Measurements from ENCODE around the gene RRP1. TPM values are rescaled to one million over a fixed set of nuclear protein-coding genes. Genes with fewer than 3 reads are reported as not detected.

Gene RRP1
- total and polyA plus RNA-seq, 4 donors = 4.4 to 18.1 (median 17.7) TPM

DNA sequence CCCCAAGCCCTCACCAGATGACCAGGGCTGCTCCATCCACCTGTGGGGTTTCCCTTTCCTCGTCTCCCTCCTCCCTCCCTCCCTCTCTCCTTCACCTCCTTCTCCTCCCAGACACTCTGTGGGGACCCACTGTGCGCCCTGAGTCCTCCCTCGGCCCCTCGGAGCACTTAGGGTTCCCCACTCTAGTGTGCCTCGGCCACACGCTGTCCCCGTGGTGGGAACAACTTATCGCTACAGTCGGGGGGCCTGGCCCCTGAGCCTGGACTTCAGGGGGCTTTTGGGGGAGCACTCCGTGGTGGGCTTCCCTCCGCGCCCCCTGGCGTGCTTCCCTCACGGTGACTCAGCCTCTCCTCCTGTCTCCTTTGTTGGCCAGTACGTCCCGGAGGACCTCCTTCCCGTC is 40.8 kb upstream of the RRP1 start:
- DNase-seq = no peak
- ATAC-seq (ENCODE audit: low FRiP score) = no peak
- H3K27ac ChIP-seq (ENCODE audit: low read depth in 1 of 2, low read length in 2 of 2) = no peak overlapping the region
- no peaks in the 10 kb centered on the region for H3K9me3 ChIP-seq (ENCODE audit: control insufficient read depth, low read length)
- intact Hi-C loops (cut with DNase I) = no loop called here
- peaks cover 2 to 5% of the 10 kb centered on the region in 2 donors for H3K36me3 ChIP-seq (ENCODE audit: control insufficient read depth in 1 of 2, insufficient read depth in 2 of 2, low read length in 1 of 2)
- 90 to 94% methylated on average over 17 of the region's 17 CpGs for WGBS, 2 donors
- no peaks in the 10 kb centered on the region for H3K27me3 ChIP-seq (ENCODE audit: control insufficient read depth in 1 of 2, insufficient read depth in 2 of 2, low read length in 1 of 2)
- no peaks in the 10 kb centered on the region for H3K4me1 ChIP-seq (ENCODE audit: control insufficient read depth in 1 of 2, insufficient read depth in 2 of 2, low read length in 2 of 2)
- H3K4me3 ChIP-seq (ENCODE audit: low read length in 2 of 2) = no peak overlapping the region

DNA sequence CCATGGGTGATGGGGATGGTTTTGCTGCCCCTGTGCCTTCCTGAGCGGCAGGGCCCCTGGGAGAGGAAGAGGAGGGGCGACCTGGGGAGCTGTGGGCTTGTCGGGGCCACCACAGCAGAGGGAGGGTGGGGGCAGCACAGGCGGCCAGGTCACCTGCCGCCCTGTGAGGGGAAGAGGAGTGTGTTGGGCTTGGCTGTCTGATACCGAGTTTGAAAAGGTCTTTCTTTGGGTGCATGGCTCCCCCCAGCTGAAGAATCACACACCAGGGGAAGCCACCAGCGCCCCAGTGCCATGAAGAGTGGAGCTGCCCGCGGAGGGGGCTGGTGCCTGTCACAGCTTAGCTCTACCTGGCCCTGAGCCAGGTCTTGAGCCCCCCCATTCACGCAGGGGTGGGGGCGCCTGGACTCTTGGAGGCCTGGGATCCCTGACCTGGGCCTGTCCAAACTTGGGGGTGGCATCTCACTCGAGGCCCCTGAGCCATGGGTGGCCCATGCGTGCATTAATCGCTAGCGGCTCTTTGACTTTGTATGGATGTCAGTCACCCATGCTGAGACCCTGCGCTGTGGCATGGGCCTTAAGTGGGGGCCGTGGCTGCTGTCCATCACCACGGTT is 39.6 kb upstream of the RRP1 start:
- intact Hi-C loops (cut with DNase I) = no loop called here
- no peaks in the 10 kb centered on the region for H3K4me1 ChIP-seq (ENCODE audit: control insufficient read depth in 1 of 2, insufficient read depth in 2 of 2, low read length in 2 of 2)

DNA sequence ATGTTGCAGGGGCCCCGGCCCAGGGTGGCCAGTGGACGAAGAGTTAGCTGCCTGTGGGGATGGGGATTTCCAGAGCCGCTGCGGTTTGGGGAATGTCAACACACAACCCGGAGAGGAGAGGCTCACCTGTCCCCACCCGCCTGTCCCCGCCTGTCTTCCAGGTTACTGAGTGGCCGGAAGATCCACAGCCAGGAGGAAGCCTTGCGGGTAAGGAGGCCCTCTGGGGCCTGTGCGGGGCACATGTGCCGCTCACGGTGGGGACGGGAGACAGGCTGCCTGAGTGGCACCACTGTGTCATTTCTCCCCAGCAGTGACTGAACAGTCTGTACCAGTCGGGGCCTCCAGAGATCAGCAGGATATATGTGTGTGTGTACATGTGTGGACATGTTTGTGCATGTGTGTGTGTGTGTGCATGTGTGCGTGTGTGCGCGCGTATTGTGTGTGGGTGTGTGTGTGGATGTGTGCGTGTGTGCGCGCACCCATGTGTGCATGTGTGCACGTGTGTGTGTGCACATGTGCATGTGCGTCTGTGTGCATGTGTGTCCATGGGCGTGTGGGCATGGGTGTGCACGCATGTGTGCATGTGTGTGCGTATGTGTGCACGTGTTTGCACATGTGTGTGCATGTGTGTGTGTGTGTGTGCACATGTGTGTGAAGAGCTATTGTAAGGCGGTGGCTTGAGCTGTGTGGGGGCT is 38.9 kb upstream of the RRP1 start:
- 92 to 93% methylated on average over 28 of the region's 28 CpGs for WGBS, 2 donors

More for the DNA sequence above, 39.6 kb upstream of the RRP1 start:
- H3K9me3 ChIP-seq (ENCODE audit: control insufficient read depth, low read length) = no peaks in the 10 kb centered on the region
- WGBS, 2 donors = 82 to 87% methylated on average over 16 to 18 of the region's 18 CpGs
- no peak for ATAC-seq (ENCODE audit: low FRiP score)
- no peak overlapping the region for H3K4me3 ChIP-seq (ENCODE audit: low read length in 2 of 2)
- H3K27me3 ChIP-seq (ENCODE audit: control insufficient read depth in 1 of 2, insufficient read depth in 2 of 2, low read length in 1 of 2) = no peaks in the 10 kb centered on the region
- peaks cover 0 to 2% of the 10 kb centered on the region in 2 donors for H3K36me3 ChIP-seq (ENCODE audit: control insufficient read depth in 1 of 2, insufficient read depth in 2 of 2, low read length in 1 of 2)
- no peak overlapping the region for H3K27ac ChIP-seq (ENCODE audit: low read depth in 1 of 2, low read length in 2 of 2)
- DNase-seq = no peak

GRCh38 chr21:43751955-43752591 is 37.3 kb upstream of the RRP1 start:
- no peaks in the 10 kb centered on the region for H3K9me3 ChIP-seq (ENCODE audit: control insufficient read depth, low read length)
- H3K27me3 ChIP-seq (ENCODE audit: control insufficient read depth in 1 of 2, insufficient read depth in 2 of 2, low read length in 1 of 2) = no peaks in the 10 kb centered on the region
- DNase-seq (no peak), ATAC-seq (ENCODE audit: low FRiP score) (no peak)
- no peaks in the 10 kb centered on the region for H3K4me1 ChIP-seq (ENCODE audit: control insufficient read depth in 1 of 2, insufficient read depth in 2 of 2, low read length in 2 of 2)
- no peak overlapping the region for H3K4me3 ChIP-seq (ENCODE audit: low read length in 2 of 2)
- intact Hi-C loops (cut with DNase I) = no loop called here
- H3K36me3 ChIP-seq (ENCODE audit: control insufficient read depth in 1 of 2, insufficient read depth in 2 of 2, low read length in 1 of 2) = peaks cover 1 to 2% of the 10 kb centered on the region in 2 donors
- WGBS, 2 donors = 90% methylated on average over 31 of the region's 31 CpGs
- no peak overlapping the region for H3K27ac ChIP-seq (ENCODE audit: low read depth in 1 of 2, low read length in 2 of 2)

More for the DNA sequence above, 38.9 kb upstream of the RRP1 start:
- DNase-seq (no peak), ATAC-seq (ENCODE audit: low FRiP score) (no peak)
- Histone ChIP-seq H3K36me3 (ENCODE audit: control insufficient read depth in 1 of 2, insufficient read depth in 2 of 2, low read length in 1 of 2) (peaks cover under 1 to 2% of the 10 kb centered on the region in 2 donors), H3K4me3 (ENCODE audit: low read length in 2 of 2) (no peak overlapping the region), H3K4me1 (ENCODE audit: control insufficient read depth in 1 of 2, insufficient read depth in 2 of 2, low read length in 2 of 2) (no peaks in the 10 kb centered on the region), H3K27ac (ENCODE audit: low read depth in 1 of 2, low read length in 2 of 2) (no peak overlapping the region), H3K9me3 (ENCODE audit: control insufficient read depth, low read length) (no peaks in the 10 kb centered on the region), H3K27me3 (ENCODE audit: control insufficient read depth in 1 of 2, insufficient read depth in 2 of 2, low read length in 1 of 2) (no peaks in the 10 kb centered on the region)
- intact Hi-C loops (cut with DNase I) = no loop called here

DNA sequence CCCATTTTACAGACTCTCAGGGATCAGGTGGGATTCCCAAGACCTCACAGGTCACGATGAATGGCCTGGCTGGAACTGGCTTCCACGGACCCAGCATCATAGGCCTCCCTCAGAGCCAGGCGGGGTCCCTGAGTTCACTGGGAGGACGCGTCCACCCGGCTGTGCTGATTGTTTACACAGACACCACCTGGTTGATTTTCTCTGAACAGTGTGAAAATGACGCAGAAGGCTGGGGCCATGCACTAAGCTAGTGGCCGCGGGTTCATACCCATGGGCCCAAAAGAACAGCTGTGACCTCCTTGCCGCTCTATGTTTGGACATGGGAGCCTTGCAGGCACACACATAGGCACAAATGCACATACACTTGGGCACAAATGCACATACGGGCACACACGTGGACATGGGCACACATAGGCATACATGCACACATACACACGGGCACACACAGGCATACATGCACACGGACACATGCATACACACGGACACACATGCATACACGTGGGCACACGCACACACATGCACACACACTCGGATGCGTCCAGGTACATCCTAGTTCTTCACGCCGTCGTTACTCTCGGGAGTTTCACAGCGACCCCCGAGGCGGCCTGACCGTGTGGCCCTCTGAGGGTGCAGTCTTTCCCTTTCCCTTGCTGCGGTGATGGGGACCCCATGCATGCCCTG is 36.5 kb upstream of the RRP1 start:
- ATAC-seq (ENCODE audit: low FRiP score) (no peak), DNase-seq (no peak)
- no peak overlapping the region for H3K27ac ChIP-seq (ENCODE audit: low read depth in 1 of 2, low read length in 2 of 2)
- WGBS, 2 donors = 89 to 90% methylated on average over 28 of the region's 28 CpGs
- H3K4me1 ChIP-seq (ENCODE audit: control insufficient read depth in 1 of 2, insufficient read depth in 2 of 2, low read length in 2 of 2) = no peaks in the 10 kb centered on the region
- intact Hi-C loops (cut with DNase I) = no loop called here
- H3K9me3 ChIP-seq (ENCODE audit: control insufficient read depth, low read length) = no peaks in the 10 kb centered on the region
- H3K36me3 ChIP-seq (ENCODE audit: control insufficient read depth in 1 of 2, insufficient read depth in 2 of 2, low read length in 1 of 2) = peaks cover 1 to 2% of the 10 kb centered on the region in 2 donors
- H3K4me3 ChIP-seq (ENCODE audit: low read length in 2 of 2) = no peak overlapping the region
- H3K27me3 ChIP-seq (ENCODE audit: control insufficient read depth in 1 of 2, insufficient read depth in 2 of 2, low read length in 1 of 2) = no peaks in the 10 kb centered on the region

DNA sequence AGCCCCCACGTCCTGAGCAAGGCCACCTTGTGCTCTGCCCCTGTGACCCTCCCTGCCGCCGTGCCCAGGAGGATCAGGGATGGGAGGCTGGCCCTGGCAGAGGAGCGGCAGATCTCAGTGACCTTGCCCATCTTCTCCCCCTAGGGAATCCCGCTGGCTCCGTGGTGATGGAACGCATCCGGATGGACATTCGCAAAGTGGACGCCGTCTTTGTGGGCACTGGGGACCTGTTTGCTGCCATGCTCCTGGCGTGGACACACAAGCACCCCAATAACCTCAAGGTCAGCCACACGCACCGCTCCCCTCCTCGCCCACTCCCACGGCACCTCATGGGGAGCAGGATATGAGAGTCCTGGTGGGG is 36.0 kb upstream of the RRP1 start:
- intact Hi-C loops (cut with DNase I) = no loop called here
- WGBS, 2 donors = 94 to 96% methylated on average over 16 of the region's 16 CpGs
- no peak for DNase-seq
- Histone ChIP-seq H3K36me3 (ENCODE audit: control insufficient read depth in 1 of 2, insufficient read depth in 2 of 2, low read length in 1 of 2) (peaks cover 1% of the 10 kb centered on the region in 2 donors), H3K27me3 (ENCODE audit: control insufficient read depth in 1 of 2, insufficient read depth in 2 of 2, low read length in 1 of 2) (no peaks in the 10 kb centered on the region), H3K4me1 (ENCODE audit: control insufficient read depth in 1 of 2, insufficient read depth in 2 of 2, low read length in 2 of 2) (no peaks in the 10 kb centered on the region), H3K9me3 (ENCODE audit: control insufficient read depth, low read length) (no peaks in the 10 kb centered on the region), H3K4me3 (ENCODE audit: low read length in 2 of 2) (no peak overlapping the region), H3K27ac (ENCODE audit: low read depth in 1 of 2, low read length in 2 of 2) (no peak overlapping the region)
- no peak for ATAC-seq (ENCODE audit: low FRiP score)

DNA sequence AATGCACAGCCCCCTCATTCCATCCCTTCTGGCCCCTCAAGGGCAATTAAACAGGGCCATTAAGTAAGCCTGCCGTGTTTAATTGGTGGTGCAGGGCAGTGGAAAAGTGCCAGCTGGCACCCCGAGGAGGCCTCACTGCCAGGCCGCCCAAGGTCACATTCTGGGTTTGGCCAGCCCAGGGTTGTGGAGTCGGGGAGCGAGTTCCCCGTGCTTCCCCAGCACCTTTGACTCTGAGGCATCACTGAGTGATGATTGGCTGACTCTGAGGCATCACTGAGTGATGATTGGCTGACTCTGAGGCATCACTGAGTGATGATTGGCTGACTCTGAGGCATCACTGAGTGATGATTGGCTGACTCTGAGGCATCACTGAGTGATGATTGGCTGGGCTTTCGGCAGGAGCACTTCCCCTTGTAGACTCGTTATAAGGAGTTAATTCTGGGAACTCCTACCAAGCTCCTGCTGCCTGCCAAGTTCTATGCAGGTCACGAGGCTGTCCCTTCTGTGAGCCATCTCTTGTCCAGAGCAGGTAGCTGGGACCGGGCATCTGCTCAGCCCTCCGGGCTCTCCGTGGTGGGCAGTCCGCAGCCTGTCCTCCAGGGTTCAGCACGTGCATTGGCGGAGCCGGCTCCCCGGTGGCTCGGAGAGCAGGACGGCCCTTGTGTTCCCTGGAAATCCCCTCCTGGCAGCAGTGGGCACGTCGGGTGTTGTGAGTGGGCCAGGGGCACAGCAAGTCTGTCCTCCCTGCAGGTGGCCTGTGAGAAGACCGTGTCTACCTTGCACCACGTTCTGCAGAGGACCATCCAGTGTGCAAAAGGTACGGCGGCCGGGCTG is 34.2 kb upstream of the RRP1 start:
- intact Hi-C loops (cut with DNase I) = loop anchor here in 1 of 2 donors (5.0 kb wide), 1 partner anchor 33 kb away; no protein-coding TSS in a partner anchor
- Histone ChIP-seq H3K36me3 (ENCODE audit: control insufficient read depth in 1 of 2, insufficient read depth in 2 of 2, low read length in 1 of 2) (peaks cover 0 to 1% of the 10 kb centered on the region in 2 donors), H3K27ac (ENCODE audit: low read depth in 1 of 2, low read length in 2 of 2) (no peak overlapping the region), H3K27me3 (ENCODE audit: control insufficient read depth in 1 of 2, insufficient read depth in 2 of 2, low read length in 1 of 2) (no peaks in the 10 kb centered on the region), H3K9me3 (ENCODE audit: control insufficient read depth, low read length) (no peaks in the 10 kb centered on the region), H3K4me3 (ENCODE audit: low read length in 2 of 2) (no peak overlapping the region), H3K4me1 (ENCODE audit: control insufficient read depth in 1 of 2, insufficient read depth in 2 of 2, low read length in 2 of 2) (no peaks in the 10 kb centered on the region)
- DNase-seq (no peak), ATAC-seq (ENCODE audit: low FRiP score) (no peak)
- WGBS, 2 donors = 85 to 88% methylated on average over 26 of the region's 26 CpGs
